Transverse colon (tissue), 4 donors: ENCODE data around the gene FUT6. TPM values are rescaled to one million over a fixed set of nuclear protein-coding genes. Genes with fewer than 3 reads are reported as not detected.

Experiments
- DNase-seq: peaks from one replicate; pipeline ENCODE4 v3.0.0-alpha.2; 2019
- H3K27ac ChIP-seq, 4 donors: fragments of 200-600 bp; sonication (generic); 2 replicates each; pipeline ENCODE4 v1.5.1; 2016 to 2018; ENCODE audit warnings: inconsistent platforms in 4 of 4
- H3K27me3 ChIP-seq: fragments of 200-600 bp; sonication (generic); 2 replicates; pipeline ENCODE4 v1.5.1; 2017; ENCODE audit warnings: inconsistent platforms
- H3K36me3 ChIP-seq, 4 donors: fragments of 200-600 bp; sonication (generic); 2 replicates each; pipeline ENCODE4 v1.5.1; 2017 to 2019; ENCODE audit warnings: inconsistent platforms in 4 of 4
- H3K4me1 ChIP-seq, 4 donors: fragments of 200-600 bp; sonication (generic); 2 replicates each; pipeline ENCODE4 v1.5.1; 2017 to 2020; ENCODE audit warnings: inconsistent platforms in 4 of 4
- H3K4me3 ChIP-seq, 4 donors: fragments of 200-600 bp; sonication (generic); 1 replicate in 1 of 4; 2 replicates in 3 of 4; pipeline versions ENCODE4 v1.5.1 to v1.6.1; 2017 to 2019; ENCODE audit warnings: inconsistent platforms in 4 of 4
- H3K9me3 ChIP-seq, 2 donors: fragments of 200-600 bp; sonication (generic); 2 replicates each; pipeline ENCODE4 v1.5.1; 2017 to 2019; ENCODE audit warnings: inconsistent platforms in 2 of 2
- EP300 ChIP-seq: sonication (generic); formaldehyde crosslinking; IDR thresholded peaks from one replicate; pipeline ENCODE4 v1.6.1; 2017; ENCODE audit warnings: antibody characterized with exemption, low read depth
- POLR2A ChIP-seq: fragments of 450-650 bp; IDR thresholded peaks from one replicate; pipeline ENCODE4 v1.6.1; 2016; ENCODE audit warnings: antibody characterized with exemption, mild to moderate bottlenecking, moderate library complexity
- POLR2AphosphoS5 ChIP-seq, 3 donors: sonication (generic); formaldehyde crosslinking; IDR thresholded peaks; one replicate each; pipeline ENCODE4 v1.6.1; 2016; ENCODE audit warnings: antibody characterized with exemption in 3 of 3
- WGBS, 2 donors: methylation state at CpG; one replicate each; pipeline ENCODE4 v1.1.5; 2018; ENCODE audit warnings: low coverage in 1 of 2; 5-methylcytosine and 5-hydroxymethylcytosine counted together
- in situ Hi-C, 4 donors: fragments of 200-750 bp; cut with MboI; loops; one replicate each; pipeline versions ENCODE4 v1.15.0 to v1.15.1; 2017; ENCODE audit warnings: low sequenced_read_pairs in 3 of 4, low pct_ligation_motif_present in 1 of 4, low pct_unique_long_range_greater_than_20kb in 1 of 4
- intact Hi-C: fragments of 100-400 bp; cut with DNase I; formaldehyde crosslinking; loops from one replicate; pipeline ENCODE4 v1.15.1; 2023; ENCODE audit warnings: low total_unique reads
- total RNA-seq, 4 donors: library from RNA; depleted of rRNA; stranded (reverse); fragments of >200 nt; gene quantifications; one replicate each; pipeline ENCODE4 v1.1.0, GENCODE V29; 2016
- TF ChIP-seq, protein P1 (sequence below), 5 experiments: fragments of 200-600 bp in 3 of 5; fragments of 450-650 bp in 2 of 5; sonication (generic) in 3 of 5; IDR thresholded peaks; 1 replicate in 2 of 5; 2 replicates in 3 of 5; pipeline ENCODE4 v1.5.1; 2016 to 2017; ENCODE audit warnings: antibody characterized with exemption in 5 of 5, inconsistent platforms in 3 of 5, mild to moderate bottlenecking in 2 of 5, moderate library complexity in 1 of 5

FUT6 gene
- total RNA-seq, 4 donors from 2014 or later: 71.9 to 251 (median 115) TPM

- WGBS, 2 donors: 94% methylated on average over 42 of the region's 44 CpGs; no CpG with 5 or more reads in 1 of the 2 donors
- no peak overlapping the region for H3K27ac ChIP-seq
- H3K27me3 ChIP-seq: no peaks in the 10 kb centered on the region
- H3K36me3 ChIP-seq: peaks cover 0 to 47% (median 20%) of the 10 kb centered on the region in 4 donors
- H3K4me3 ChIP-seq: no peak overlapping the region
- peaks cover 0 to 7% (median 6%) of the 10 kb centered on the region in 4 donors for H3K4me1 ChIP-seq
- no peak for DNase-seq
- intact Hi-C loops (no loop called here), in situ Hi-C loops (no loop called here)
- no peaks in the 10 kb centered on the region for H3K9me3 ChIP-seq
- TF ChIP-seq, protein P1, sequence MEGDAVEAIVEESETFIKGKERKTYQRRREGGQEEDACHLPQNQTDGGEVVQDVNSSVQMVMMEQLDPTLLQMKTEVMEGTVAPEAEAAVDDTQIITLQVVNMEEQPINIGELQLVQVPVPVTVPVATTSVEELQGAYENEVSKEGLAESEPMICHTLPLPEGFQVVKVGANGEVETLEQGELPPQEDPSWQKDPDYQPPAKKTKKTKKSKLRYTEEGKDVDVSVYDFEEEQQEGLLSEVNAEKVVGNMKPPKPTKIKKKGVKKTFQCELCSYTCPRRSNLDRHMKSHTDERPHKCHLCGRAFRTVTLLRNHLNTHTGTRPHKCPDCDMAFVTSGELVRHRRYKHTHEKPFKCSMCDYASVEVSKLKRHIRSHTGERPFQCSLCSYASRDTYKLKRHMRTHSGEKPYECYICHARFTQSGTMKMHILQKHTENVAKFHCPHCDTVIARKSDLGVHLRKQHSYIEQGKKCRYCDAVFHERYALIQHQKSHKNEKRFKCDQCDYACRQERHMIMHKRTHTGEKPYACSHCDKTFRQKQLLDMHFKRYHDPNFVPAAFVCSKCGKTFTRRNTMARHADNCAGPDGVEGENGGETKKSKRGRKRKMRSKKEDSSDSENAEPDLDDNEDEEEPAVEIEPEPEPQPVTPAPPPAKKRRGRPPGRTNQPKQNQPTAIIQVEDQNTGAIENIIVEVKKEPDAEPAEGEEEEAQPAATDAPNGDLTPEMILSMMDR (IDR thresholded peaks at IDR 0.05): no peak
- no peak for TF ChIP-seq POLR2AphosphoS5 (IDR thresholded peaks at IDR 0.05)
- TF ChIP-seq EP300: no peak
- no peak for TF ChIP-seq POLR2A
Observed at GRCh38 chr19:5786593-5787408, 52.7 kb downstream of the FUT6 start.

- DNase-seq: no peak
- Histone ChIP-seq H3K27ac (no peak overlapping the region), H3K36me3 (peaks cover 0 to 47% (median 20%) of the 10 kb centered on the region in 4 donors), H3K4me1 (peaks cover 0 to 7% (median 6%) of the 10 kb centered on the region in 4 donors), H3K27me3 (no peaks in the 10 kb centered on the region), H3K4me3 (no peak overlapping the region), H3K9me3 (no peaks in the 10 kb centered on the region)
- TF ChIP-seq EP300 (no peak), POLR2AphosphoS5 (IDR thresholded peaks at IDR 0.05) (no peak), POLR2A (no peak)
- TF ChIP-seq, protein P1 (IDR thresholded peaks at IDR 0.05): no peak
- in situ Hi-C loops (no loop called here), intact Hi-C loops (no loop called here)
- 100% methylated on average over 3 of the region's 37 CpGs; no CpG with 5 or more reads in 1 of the 2 donors for WGBS, 2 donors
Observed at GRCh38 chr19:5785423-5785822, 54.1 kb downstream of the FUT6 start.

DNA sequence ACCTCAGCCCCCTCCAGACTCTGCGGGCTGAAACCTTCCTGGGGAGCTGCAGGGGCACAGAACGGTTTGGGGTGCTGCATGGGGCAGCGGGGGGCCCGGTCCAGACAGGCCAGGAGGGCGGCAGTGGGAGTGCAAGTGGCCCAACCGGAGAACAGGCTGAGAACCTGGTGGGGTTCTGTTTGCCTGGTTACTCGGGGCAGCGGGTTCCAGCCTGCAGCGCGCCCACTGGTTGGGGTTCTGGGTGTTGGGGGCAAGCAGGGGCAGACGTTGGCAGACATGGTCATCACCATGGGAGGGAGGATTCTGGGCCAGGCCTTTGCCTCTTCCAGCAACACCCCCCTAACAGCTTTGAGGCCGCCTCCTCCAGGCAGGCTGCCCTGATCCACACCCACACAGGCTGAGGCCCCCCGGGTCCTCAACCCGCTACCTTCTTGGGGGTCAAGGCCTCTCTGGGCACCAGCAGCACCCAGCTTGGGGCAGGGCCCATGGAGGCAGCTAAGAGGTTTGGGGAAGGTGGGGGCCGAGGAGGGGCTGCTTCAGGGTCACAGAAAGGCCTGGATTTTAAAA, 54.8 kb downstream of the FUT6 start, which contains the start of gene PRR22:
Gene PRR22 (minus strand): TSS at position 166 of the 567 bp plus-strand sequence. CDS start 86 bp downstream, at position 80.
- no peak within 1 kb of the TSS for H3K27ac ChIP-seq
- TF ChIP-seq EP300 (no peak), POLR2AphosphoS5 (IDR thresholded peaks at IDR 0.05) (no peak), POLR2A (no peak)
- TF ChIP-seq, protein P1 (IDR thresholded peaks at IDR 0.05): no peak
- no peaks in the 10 kb centered on the region for H3K9me3 ChIP-seq
- H3K36me3 ChIP-seq: peaks cover 0 to 43% (median 20%) of the 10 kb centered on the region in 4 donors
- intact Hi-C loops: no loop called here
- DNase-seq: no peak
- 95 to 100% methylated on average over 3 to 12 of the region's 15 CpGs for WGBS, 2 donors
- no peaks in the 10 kb centered on the region for H3K4me1 ChIP-seq
- in situ Hi-C loops: no loop called here
- no peak within 1 kb of the TSS for H3K4me3 ChIP-seq
- H3K27me3 ChIP-seq: no peaks in the 10 kb centered on the region
